GM12878 (cell line): ENCODE measurements around the gene DGKB. TPM values are rescaled to one million over a fixed set of nuclear protein-coding genes. Genes with fewer than 3 reads are reported as not detected.

ENCODE experiments used
- ATAC-seq: fragments of 200-7000 bp; cut with Tn5 transposase; 3 replicates; pipeline ENCODE4 v1.9.1; 2020; ENCODE audit warnings: mild to moderate bottlenecking, moderate library complexity
- BruUV-seq: library from RNA; stranded (reverse); fragments of 400-500 nt; replicated peaks from 2 replicates; lab custom pipeline; 2021; lab: Mats Ljungman, UMichigan
- CTCF ChIA-PET: fragments of 300-600 bp; sonication (Branson Sonifier 250); formaldehyde crosslinking; extraction: SDS; loops from one replicate; lab custom pipeline; 2021; ENCODE audit warnings: inconsistent platforms; lab: Yijun Ruan, JAX
- POLR2A ChIA-PET: fragments of 350-600 bp; formaldehyde crosslinking; extraction: SDS; loops from one replicate; lab custom pipeline; 2021; ENCODE audit warnings: inconsistent platforms; lab: Charles Lee
- RAD21 ChIA-PET: fragments of 300-600 bp; sonication (Branson Sonifier 250); formaldehyde crosslinking; loops from one replicate; lab custom pipeline; 2023; ENCODE audit warnings: antibody characterized with exemption; ENCODE audit not compliant: unreplicated experiment; lab: Charles Lee
- SMC1A ChIA-PET: fragments of 300-600 bp; sonication (Branson Sonifier 250); formaldehyde crosslinking; loops from one replicate; lab custom pipeline; 2023; ENCODE audit not compliant: unreplicated experiment, uncharacterized antibody; lab: Charles Lee
- DNase-seq: peaks from one replicate; pipeline ENCODE4 v3.0.0-alpha.2; 2011; ENCODE audit warnings: low read depth, low spot score
- FAIRE-seq: peaks from 3 replicates; lab custom pipeline; 2011; peaks lifted over from hg19 to GRCh38; lab: Jason Lieb, UNC
- H2AFZ ChIP-seq: 2 replicates; pipeline ENCODE4 v1.6.0; 2011; ENCODE audit warnings: low read depth, low read length, control low read depth; ENCODE audit not compliant: control insufficient read depth
- H3K27ac ChIP-seq: 2 replicates; pipeline ENCODE4 v1.5.1; 2011; ENCODE audit warnings: control low read depth; ENCODE audit not compliant: control insufficient read depth, insufficient read depth
- H3K27me3 ChIP-seq, 2 experiments: replicated peaks in 1 of 2; 2 replicates each; pipeline versions ENCODE4 v1.6.0 to v1.6.1; 2011; ENCODE audit warnings: low read length in 1 of 2; ENCODE audit not compliant: control insufficient read depth in 2 of 2, insufficient read depth in 2 of 2
- H3K36me3 ChIP-seq, 2 experiments: 2 replicates each; pipeline ENCODE4 v1.5.1; 2011; ENCODE audit warnings: low read length in 1 of 2; ENCODE audit not compliant: control insufficient read depth in 2 of 2, insufficient read depth in 2 of 2
- H3K4me1 ChIP-seq: 2 replicates; pipeline ENCODE4 v1.6.1; 2011; ENCODE audit warnings: mild to moderate bottlenecking, low read length, moderate library complexity, mixed read lengths; ENCODE audit not compliant: control insufficient read depth, insufficient read depth
- H3K4me2 ChIP-seq: 2 replicates; pipeline ENCODE4 v1.6.0; 2011; ENCODE audit warnings: control low read depth; ENCODE audit not compliant: control insufficient read depth, insufficient read depth
- H3K4me3 ChIP-seq: fragments of 200-600 bp; sonication (generic); 2 replicates; pipeline ENCODE4 v1.5.1; 2016
- H3K79me2 ChIP-seq: 2 replicates; pipeline ENCODE4 v1.6.0; 2011; ENCODE audit warnings: low read length; ENCODE audit not compliant: control insufficient read depth, insufficient read depth
- H3K9ac ChIP-seq: 2 replicates; pipeline ENCODE4 v1.8.0; 2011; ENCODE audit warnings: low read length, control low read depth, mixed read lengths; ENCODE audit not compliant: control insufficient read depth, insufficient read depth
- H3K9me3 ChIP-seq: replicated peaks from 3 replicates; pipeline ENCODE4 v1.5.1; 2011; ENCODE audit warnings: mild to moderate bottlenecking, low read length; ENCODE audit not compliant: control insufficient read depth, insufficient read depth
- H4K20me1 ChIP-seq: 2 replicates; pipeline ENCODE4 v1.6.0; 2011; ENCODE audit not compliant: control insufficient read depth, insufficient read depth
- BHLHE40 ChIP-seq, 2 experiments: fragments of 450-650 bp in 1 of 2; IDR thresholded peaks; 2 replicates each; pipeline ENCODE4 v1.6.1; 2011 to 2017; ENCODE audit warnings: low read depth in 2 of 2, borderline replicate concordance in 1 of 2, improper control_type of control experiment in 1 of 2, low read length in 1 of 2, mild to moderate bottlenecking in 1 of 2
- CBX5 ChIP-seq: sonication (generic); IDR thresholded peaks from 2 replicates; pipeline ENCODE4 v1.6.1; 2016; ENCODE audit warnings: low read depth, moderate library complexity, mild to moderate bottlenecking, inconsistent platforms
- CHD1 ChIP-seq: IDR thresholded peaks from 2 replicates; pipeline ENCODE4 v1.6.1; 2012; ENCODE audit warnings: low read depth, low read length, improper control_type of control experiment
- CHD2 ChIP-seq: IDR thresholded peaks from 2 replicates; pipeline ENCODE4 v1.6.1; 2011; ENCODE audit warnings: low read depth, low read length, improper control_type of control experiment, borderline replicate concordance
- CREM ChIP-seq: IDR thresholded peaks from 2 replicates; pipeline ENCODE4 v1.6.1; 2014; ENCODE audit warnings: antibody characterized with exemption, low read depth
- DPF2 ChIP-seq: fragments of 450-650 bp; IDR thresholded peaks from 2 replicates; pipeline ENCODE4 v1.6.1; 2017; ENCODE audit warnings: mild to moderate bottlenecking
- E2F4 ChIP-seq: IDR thresholded peaks from 2 replicates; pipeline ENCODE4 v1.6.1; 2012; ENCODE audit warnings: low read depth, low read length, improper control_type of control experiment
- EP300 ChIP-seq, 2 experiments: fragments of 150-350 bp in 1 of 2; IDR thresholded peaks; 2 replicates each; pipeline ENCODE4 v1.6.1; 2011 to 2012; ENCODE audit warnings: low read depth in 2 of 2, low read length in 2 of 2, borderline replicate concordance in 1 of 2, improper control_type of control experiment in 1 of 2, inconsistent platforms in 1 of 2; ENCODE audit not compliant: control insufficient read depth in 1 of 2
- IRF3 ChIP-seq: fragments of 450-650 bp; IDR thresholded peaks from 2 replicates; pipeline ENCODE4 v1.6.1; 2014; ENCODE audit warnings: mild to moderate bottlenecking
- KDM1A ChIP-seq: fragments of 200-600 bp; sonication (generic); IDR thresholded peaks from 2 replicates; pipeline ENCODE4 v1.6.1; 2016; ENCODE audit warnings: borderline replicate concordance
- MEF2B ChIP-seq: fragments of 450-650 bp; IDR thresholded peaks from 2 replicates; pipeline ENCODE4 v1.6.1; 2018; ENCODE audit warnings: mild to moderate bottlenecking, moderate library complexity; ENCODE audit not compliant: partially characterized antibody, poor library complexity, severe bottlenecking
- NR2C2 ChIP-seq: IDR thresholded peaks from 2 replicates; pipeline ENCODE4 v1.6.1; 2011; ENCODE audit warnings: borderline replicate concordance, low read depth; ENCODE audit not compliant: control insufficient read depth, insufficient read length
- PAX8 ChIP-seq: fragments of 450-650 bp; IDR thresholded peaks from 2 replicates; pipeline ENCODE4 v1.6.1; 2017; ENCODE audit warnings: mild to moderate bottlenecking, moderate library complexity
- PML ChIP-seq: IDR thresholded peaks from 2 replicates; pipeline ENCODE4 v1.6.1; 2012; ENCODE audit warnings: low read length, inconsistent platforms
- POLR2AphosphoS5 ChIP-seq: IDR thresholded peaks from 2 replicates; pipeline ENCODE4 v1.6.1; 2011; ENCODE audit warnings: mild to moderate bottlenecking, low read length, inconsistent platforms
- PRDM15 ChIP-seq: fragments of 450-650 bp; formaldehyde crosslinking; IDR thresholded peaks from 2 replicates; pipeline ENCODE4 v1.4.0; 2020; ENCODE audit warnings: mild to moderate bottlenecking, moderate library complexity
- RAD51 ChIP-seq: fragments of 450-650 bp; IDR thresholded peaks from 2 replicates; pipeline ENCODE4 v1.6.1; 2016; ENCODE audit warnings: moderate library complexity, mild to moderate bottlenecking, inconsistent platforms
- WGBS: methylation state at CpG from one replicate; pipeline ENCODE4 v1.1.6; 2016; ENCODE audit warnings: low lambda C conversion rate; ENCODE audit not compliant: insufficient replicate concordance, insufficient coverage; ENCODE audit errors: missing lambda C conversion rate; 5-methylcytosine and 5-hydroxymethylcytosine counted together
- in situ Hi-C: fragments of 300-500 bp; cut with MboI; formaldehyde crosslinking; loops from 9 replicates; pipeline ENCODE4 v1.14.3; 2018; ENCODE audit warnings: mixed read lengths
- intact Hi-C: fragments of 100-400 bp; cut with micrococcal nuclease; formaldehyde crosslinking; loops from one replicate; pipeline ENCODE4 v1.14.2; 2022; ENCODE audit not compliant: unreplicated experiment
- polyA plus RNA-seq, 11 experiments: library from polyadenylated mRNA; depleted of rRNA in 4 of 11; unstranded in 6 of 11; stranded (reverse) in 5 of 11; fragments of >200 nt; fragmentation: Nextera tagmentation in 4 of 11; fragmentation: Illumina TruSeq in 1 of 11; extraction: Ambion mirVana in 4 of 11; extraction: Trizol in 1 of 11; gene quantifications; 1 replicate in 1 of 11; 2 replicates in 10 of 11; pipeline versions ENCODE4 v1.2.1 to v1.2.3, GENCODE V29; 2011 to 2016; ENCODE audit warnings: inconsistent platforms in 2 of 11, missing spikeins in 2 of 11, low read depth in 1 of 11
- total RNA-seq, 4 experiments: library from RNA; depleted of rRNA in 3 of 4; stranded (reverse); fragments of >200 nt in 3 of 4; fragmentation: Illumina TruSeq in 1 of 4; extraction: Trizol in 1 of 4; gene quantifications; 2 replicates each; pipeline versions ENCODE4 v1.2.1 to v1.2.3, GENCODE V29; 2013 to 2021

Gene DGKB
- total and polyA plus RNA-seq, 10 of the 15 experiments (the other 5 are each of a cell fraction or from before 2014, with no cell fraction given), result 0.02 to 0.10 (median 0.04) TPM; not detected in 6

GRCh38 chr7:14924398-14924797 lies 21.8 kb upstream of the DGKB start:
- no peak for FAIRE-seq
- H3K79me2 ChIP-seq, result no peaks in the 10 kb centered on the region
- 0% methylated on average over 1 of the region's 1 CpG for WGBS
- ChIA-PET SMC1A (interaction anchor here (0.9 kb wide), 1 partner anchor 203 kb away, joined by 3 read pairs; no protein-coding TSS in a partner anchor), POLR2A (no interaction called here), RAD21 (no interaction called here), CTCF (interaction anchor here (2.3 kb wide), 1 partner anchor 91 kb away, joined by 7 read pairs; no protein-coding TSS in a partner anchor)
- intact Hi-C loops (no loop called here), in situ Hi-C loops (no loop called here)
- no peaks in the 10 kb centered on the region for H4K20me1 ChIP-seq
- no peaks in the 10 kb centered on the region for H3K36me3 ChIP-seq
- no peak overlapping the region for H2AFZ ChIP-seq
- H3K9ac ChIP-seq, result no peak overlapping the region
- no peaks in the 10 kb centered on the region for H3K9me3 ChIP-seq
- H3K4me2 ChIP-seq, result no peak overlapping the region
- no TSS peak for BruUV-seq
- no peaks in the 10 kb centered on the region for H3K27me3 ChIP-seq
- no peak for ATAC-seq
- H3K4me3 ChIP-seq, result no peak overlapping the region
- DNase-seq, result no peak
- H3K4me1 ChIP-seq, result no peaks in the 10 kb centered on the region
- no peak for TF ChIP-seq CHD2
- TF ChIP-seq RAD51, result no peak
- TF ChIP-seq PML, result no peak
- no peak for TF ChIP-seq BHLHE40 (IDR thresholded peaks at IDR 0.05; ENCODE audit: borderline replicate concordance in 1 of 2, low read depth in 2 of 2, low read length in 1 of 2)
- no peak for TF ChIP-seq E2F4
- TF ChIP-seq EP300 (IDR thresholded peaks at IDR 0.05; ENCODE audit: borderline replicate concordance in 1 of 2, control insufficient read depth in 1 of 2, low read depth in 2 of 2, low read length in 2 of 2), result no peak
- no peak for TF ChIP-seq CHD1
- TF ChIP-seq PAX8, result no peak
- TF ChIP-seq MEF2B, result no peak
- no peak for TF ChIP-seq NR2C2
- TF ChIP-seq CBX5, result no peak
- TF ChIP-seq POLR2AphosphoS5, result no peak
- TF ChIP-seq KDM1A, result no peak
- no peak for TF ChIP-seq IRF3
- TF ChIP-seq CREM, result no peak
- TF ChIP-seq DPF2, result no peak
- TF ChIP-seq PRDM15 (CRISPR knock-in tag), result no peak
- no peak overlapping the region for H3K27ac ChIP-seq
